ENCODE results near the gene KCTD15. TPM values are rescaled to one million over a fixed set of nuclear protein-coding genes. Genes with fewer than 3 reads are reported as not detected.

Gene KCTD15, protein sequence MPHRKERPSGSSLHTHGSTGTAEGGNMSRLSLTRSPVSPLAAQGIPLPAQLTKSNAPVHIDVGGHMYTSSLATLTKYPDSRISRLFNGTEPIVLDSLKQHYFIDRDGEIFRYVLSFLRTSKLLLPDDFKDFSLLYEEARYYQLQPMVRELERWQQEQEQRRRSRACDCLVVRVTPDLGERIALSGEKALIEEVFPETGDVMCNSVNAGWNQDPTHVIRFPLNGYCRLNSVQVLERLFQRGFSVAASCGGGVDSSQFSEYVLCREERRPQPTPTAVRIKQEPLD
- 10 to 100 TPM; 47.5 to 60.9 TPM for total RNA-seq

DNA sequence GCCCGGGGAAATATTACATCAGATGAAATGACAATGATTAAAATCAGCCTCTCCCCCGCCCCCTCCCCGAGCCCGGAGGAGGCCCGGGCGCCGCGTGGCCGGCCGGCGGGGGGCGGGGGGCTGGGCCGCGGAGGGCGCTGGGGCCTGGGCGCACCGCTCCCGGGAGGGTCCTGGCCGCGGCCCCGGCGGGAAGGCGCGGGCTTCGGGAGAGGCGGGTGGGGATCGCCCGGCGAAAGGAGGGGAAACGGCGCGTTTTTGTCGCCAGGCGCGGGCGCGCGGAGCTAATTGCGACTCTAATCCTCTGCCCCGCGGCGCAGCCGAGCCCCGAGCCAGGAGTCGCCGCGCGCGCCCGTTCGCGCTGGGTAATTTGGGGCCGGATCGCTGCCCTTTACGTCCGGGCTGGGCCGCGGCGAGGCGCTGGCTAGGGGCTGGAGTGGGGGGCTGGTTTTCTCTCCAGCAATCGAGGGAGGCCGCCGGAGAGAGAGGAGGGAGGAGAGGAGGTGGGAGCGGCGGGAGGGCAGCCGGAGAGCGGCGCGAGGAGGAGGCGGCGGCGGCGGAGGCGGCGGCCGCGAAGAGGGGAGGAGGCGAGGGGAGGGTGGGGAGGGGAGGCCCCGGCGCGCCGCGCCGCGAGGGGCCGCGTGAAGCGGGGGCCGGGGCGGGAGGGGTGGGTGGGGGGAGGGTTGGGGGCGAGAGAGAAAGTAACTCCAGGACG lies at the start of gene KCTD15:
Gene KCTD15 (plus strand): TSS at position 707 of the 712 bp plus-strand sequence. CDS start 3,585 bp downstream, outside the sequence.

Other genes with a start within 250 kb of the KCTD15 start
- not detected for gene CHST8, start 174.9 kb upstream of the KCTD15 start, total RNA-seq

Measured in melanocyte of skin (primary cell).